K562 (cell line): ENCODE measurements around the gene FMNL1. TPM values are rescaled to one million over a fixed set of nuclear protein-coding genes. Genes with fewer than 3 reads are reported as not detected.

ENCODE experiments used
- ATAC-seq: fragments of 200-7000 bp; cut with Tn5 transposase; 3 replicates; pipeline ENCODE4 v1.9.1; 2020; ENCODE audit warnings: moderate library complexity
- BruUV-seq: library from RNA; stranded (reverse); fragments of 400-500 nt; replicated peaks from 2 replicates; lab custom pipeline; 2021; lab: Mats Ljungman, UMichigan
- CTCF ChIA-PET: fragments of 300-600 bp; formaldehyde crosslinking; extraction: SDS; loops from one replicate; lab custom pipeline; 2021; ENCODE audit warnings: low intra/inter-chr PET ratio; lab: Yijun Ruan, JAX
- POLR2A ChIA-PET: fragments of 300-600, 350-650 bp; sonication (Branson Sonifier 250); formaldehyde crosslinking; extraction: SDS; loops from one replicate; lab custom pipeline; 2021; ENCODE audit warnings: antibody characterized with exemption, inconsistent platforms; lab: Yijun Ruan, JAX
- DNase-seq, 4 experiments: peaks; one replicate each; pipeline versions ENCODE4 v3.0.0 to v3.0.0-alpha.2; 2011 to 2018; ENCODE audit warnings: low spot score in 3 of 4, mixed read lengths in 3 of 4; ENCODE audit errors: extremely low read depth in 1 of 4
- FAIRE-seq: peaks from 2 replicates; lab custom pipeline; 2011; peaks lifted over from hg19 to GRCh38; lab: Jason Lieb, UNC
- H2AFZ ChIP-seq: 2 replicates; pipeline ENCODE4 v1.6.0; 2011; ENCODE audit warnings: low read depth, low read length, control low read depth, inconsistent platforms
- H3K27ac ChIP-seq: fragments of 200-600 bp; 3 replicates; pipeline ENCODE4 v1.8.0; 2011; ENCODE audit warnings: low read depth, mild to moderate bottlenecking, control low read depth, inconsistent platforms, low read length, moderate library complexity, mixed read lengths; ENCODE audit errors: extremely low read depth
- H3K27me3 ChIP-seq, 2 experiments: fragments of 300-600 bp in 1 of 2; 2 replicates in 1 of 2; 3 replicates in 1 of 2; pipeline versions ENCODE4 v1.6.0 to v1.8.0; 2011; ENCODE audit warnings: inconsistent platforms in 2 of 2, low read length in 2 of 2, mild to moderate bottlenecking in 1 of 2, mixed read lengths in 1 of 2, moderate library complexity in 1 of 2; ENCODE audit not compliant: control insufficient read depth in 2 of 2, insufficient read depth in 2 of 2
- H3K36me3 ChIP-seq: fragments of 300-600 bp; 3 replicates; pipeline ENCODE4 v1.8.0; 2011; ENCODE audit warnings: mild to moderate bottlenecking, low read length, inconsistent platforms; ENCODE audit not compliant: control insufficient read depth, insufficient read depth
- H3K4me1 ChIP-seq, 2 experiments: fragments of 200-600 bp in 1 of 2; replicated peaks in 1 of 2; 2 replicates in 1 of 2; 3 replicates in 1 of 2; pipeline versions ENCODE4 v1.5.1 to v1.8.0; 2011; ENCODE audit warnings: inconsistent platforms in 2 of 2, low read length in 2 of 2, mild to moderate bottlenecking in 1 of 2, mixed read lengths in 1 of 2, moderate library complexity in 1 of 2; ENCODE audit not compliant: control insufficient read depth in 2 of 2, insufficient read depth in 2 of 2
- H3K4me2 ChIP-seq: 2 replicates; pipeline ENCODE4 v1.6.1; 2011; ENCODE audit warnings: low read length, control low read depth, inconsistent platforms, mixed read lengths; ENCODE audit not compliant: insufficient read depth
- H3K4me3 ChIP-seq: fragments of 200-600 bp; sonication (generic), shearing (Covaris generic); 2 replicates; pipeline ENCODE4 v1.5.1; 2016; ENCODE audit warnings: control low read depth, inconsistent platforms
- H3K79me2 ChIP-seq: fragments of 200-600 bp; 3 replicates; pipeline ENCODE4 v1.8.0; 2011; ENCODE audit warnings: low read length, inconsistent platforms; ENCODE audit not compliant: control insufficient read depth, insufficient read depth
- H3K9ac ChIP-seq, 2 experiments: 2 replicates each; pipeline versions ENCODE4 v1.6.0 to v1.6.1; 2011; ENCODE audit warnings: low read depth in 2 of 2, low read length in 2 of 2, control low read depth in 1 of 2, inconsistent platforms in 1 of 2, mild to moderate bottlenecking in 1 of 2, mixed read lengths in 1 of 2; ENCODE audit not compliant: insufficient read depth in 1 of 2
- H3K9me1 ChIP-seq: one replicate; pipeline ENCODE4 v1.6.0; 2011; ENCODE audit warnings: inconsistent platforms, mild to moderate bottlenecking, low read length, moderate library complexity; ENCODE audit not compliant: control insufficient read depth, insufficient read depth
- H3K9me3 ChIP-seq: replicated peaks from 2 replicates; pipeline ENCODE4 v1.5.1; 2011; ENCODE audit warnings: low read depth, low read length, inconsistent platforms; ENCODE audit not compliant: control insufficient read depth, insufficient read depth
- H4K20me1 ChIP-seq: replicated peaks from 2 replicates; pipeline ENCODE4 v1.6.1; 2011; ENCODE audit warnings: low read length, inconsistent platforms, mixed read lengths; ENCODE audit not compliant: control insufficient read depth, insufficient read depth
- BRD9 ChIP-seq: fragments of 450-650 bp; IDR thresholded peaks from 2 replicates; pipeline ENCODE4 v1.6.1; 2018; ENCODE audit warnings: low read depth; ENCODE audit not compliant: partially characterized antibody
- FOXM1 ChIP-seq, 2 experiments: fragments of 450-650 bp in 1 of 2; sonication (generic) in 1 of 2; formaldehyde crosslinking in 1 of 2; IDR thresholded peaks; 2 replicates each; pipeline versions ENCODE4 v1.6.1 to v1.9.0; 2017 to 2022; ENCODE audit warnings: low read depth in 2 of 2, mild to moderate bottlenecking in 2 of 2, missing genetic modification reagents in 1 of 2, moderate library complexity in 1 of 2
- KLF6 ChIP-seq: fragments of 250-450 bp; sonication (Bioruptor Pico); IDR thresholded peaks from 2 replicates; pipeline ENCODE4 v1.4.0; 2020; ENCODE audit warnings: mild to moderate bottlenecking, moderate library complexity, borderline replicate concordance
- MYC ChIP-seq, 2 experiments: fragments of 250-450 bp in 1 of 2; sonication (Bioruptor Pico) in 1 of 2; IDR thresholded peaks; 2 replicates each; pipeline versions ENCODE4 v1.5.1 to v1.6.1; 2012 to 2021; ENCODE audit warnings: low read depth in 2 of 2, borderline replicate concordance in 1 of 2, improper control_type of control experiment in 1 of 2, low read length in 1 of 2, mild to moderate bottlenecking in 1 of 2, moderate library complexity in 1 of 2
- NFRKB ChIP-seq: fragments of 450-650 bp; IDR thresholded peaks from 2 replicates; pipeline ENCODE4 v1.6.1; 2016; ENCODE audit warnings: low read depth
- POLR2G ChIP-seq: fragments of 200-400 bp; formaldehyde crosslinking; IDR thresholded peaks from 2 replicates; pipeline ENCODE4 v1.6.1; 2017; ENCODE audit warnings: low read depth, mild to moderate bottlenecking, antibody characterized with exemption, low read length, moderate library complexity
- POLR3A ChIP-seq: IDR thresholded peaks from 2 replicates; pipeline ENCODE4 v1.6.1; 2011; ENCODE audit warnings: borderline replicate concordance, mild to moderate bottlenecking, moderate library complexity; ENCODE audit not compliant: insufficient read length, insufficient read depth; ENCODE audit errors: extremely low read depth
- PRDM10 ChIP-seq: fragments of 450-650 bp; IDR thresholded peaks from 2 replicates; pipeline ENCODE4 v1.6.1; 2018; ENCODE audit not compliant: partially characterized antibody
- SREBF1 ChIP-seq: fragments of 150-350 bp; IDR thresholded peaks from 2 replicates; pipeline ENCODE4 v1.6.1; 2014; ENCODE audit warnings: antibody characterized with exemption, low read depth, low read length, borderline replicate concordance
- SRSF7 ChIP-seq: fragments of 200-400 bp; formaldehyde crosslinking; optimal IDR thresholded peaks from 2 replicates; pipeline ENCODE3; 2017; ENCODE audit warnings: mild to moderate bottlenecking, low read depth, low read length
- TCFL5 ChIP-seq: fragments of 250-450 bp; sonication (Bioruptor Pico); conservative IDR thresholded peaks from 2 replicates; pipeline ENCODE4 v1.6.1; 2021; ENCODE audit warnings: mild to moderate bottlenecking, moderate library complexity, matching md5 sums
- ZNF134 ChIP-seq: fragments of 250-450 bp; sonication (Bioruptor Pico); conservative IDR thresholded peaks from 2 replicates; pipeline ENCODE4 v1.4.0; 2020
- WGBS: fragments of 100-300 bp; shearing (Covaris generic); methylation state at CpG from one replicate; pipeline ENCODE4 v1.1.6; 2016; ENCODE audit warnings: low coverage, mixed read lengths; ENCODE audit not compliant: insufficient coverage; ENCODE audit errors: missing lambda C conversion rate; 5-methylcytosine and 5-hydroxymethylcytosine counted together
- in situ Hi-C: fragments of 300-500 bp; cut with MboI; formaldehyde crosslinking; loops from 4 replicates; pipeline ENCODE4 v1.15.0; 2018; ENCODE audit warnings: inconsistent platforms, mixed read lengths
- intact Hi-C: fragments of 100-400 bp; cut with micrococcal nuclease; formaldehyde crosslinking; loops from 2 replicates; pipeline ENCODE4 v1.14.2; 2022
- polyA plus RNA-seq, 8 experiments: library from polyadenylated mRNA; depleted of rRNA in 4 of 8; stranded (reverse) in 5 of 8; unstranded in 3 of 8; fragments of >200 nt; fragmentation: Nextera tagmentation in 2 of 8; fragmentation: Illumina TruSeq in 1 of 8; extraction: Ambion mirVana in 2 of 8; extraction: Trizol in 1 of 8; gene quantifications; 2 replicates each; pipeline versions ENCODE4 v1.2.1 to v1.2.3, GENCODE V29; 2011 to 2014; ENCODE audit warnings: inconsistent platforms in 1 of 8, missing spikeins in 1 of 8
- total RNA-seq, 7 experiments: library from RNA; depleted of rRNA in 6 of 7; stranded (reverse); fragments of >200 nt in 6 of 7; fragmentation: Illumina TruSeq in 2 of 7; extraction: Trizol in 2 of 7; gene quantifications; 2 replicates each; pipeline versions ENCODE4 v1.2.1 to v1.2.3, GENCODE V29; 2011 to 2021; ENCODE audit warnings: low replicate concordance in 1 of 7

FMNL1 gene
- total and polyA plus RNA-seq, 9 of the 15 experiments (the other 6 are each of a cell fraction or from before 2014, with no cell fraction given): 0.70 to 36.6 (median 7.7) TPM

GRCh38 chr17:45255358-45255757, 33.7 kb downstream of the FMNL1 start:
- ChIA-PET CTCF (no interaction called here), POLR2A (interaction anchor here (0.9 to 2.1 kb wide), 5 partner anchors 10 to 107 kb away, joined by 3 to 5 read pairs (median 5); partner anchors contain the start of gene HEXIM1)
- FAIRE-seq (no peak), DNase-seq (no peak), ATAC-seq (no peak)
- Histone ChIP-seq H3K27ac (no peak overlapping the region), H4K20me1 (no peaks in the 10 kb centered on the region), H3K9ac (peak overlapping the region in 1 of 2 experiments; percentile 62; a peak in 2 of 4 replicates), H3K27me3 (no peaks in the 10 kb centered on the region), H2AFZ (no peak overlapping the region), H3K9me3 (no peaks in the 10 kb centered on the region), H3K9me1 (no peaks in the 10 kb centered on the region), H3K4me1 (peaks cover 43 to 65% of the 10 kb centered on the region in 2 experiments), H3K36me3 (peaks cover 10% of the 10 kb centered on the region; the same call in 2 of the 3 replicates), H3K4me3 (no peak overlapping the region), H3K4me2 (no peak overlapping the region), H3K79me2 (peaks cover 11% of the 10 kb centered on the region; the same call in 2 of the 3 replicates)
- TF ChIP-seq ZNF134 (no peak), BRD9 (no peak), KLF6 (CRISPR knock-in tag) (no peak), POLR3A (no peak), TCFL5 (CRISPR knock-in tag) (no peak), FOXM1 (IDR thresholded peaks at IDR 0.05; ENCODE audit: low read depth) (no peak), FOXM1 (CRISPR knock-in tag; IDR thresholded peaks at IDR 0.05; ENCODE audit: low read depth) (no peak), NFRKB (no peak), SRSF7 (no peak), POLR2G (peak; percentile 26; the same call in 1 of the 2 replicates), MYC (IDR thresholded peaks at IDR 0.05; ENCODE audit: low read depth, low read length) (no peak), MYC (CRISPR knock-in tag; IDR thresholded peaks at IDR 0.05; ENCODE audit: borderline replicate concordance, low read depth) (no peak), PRDM10 (peak; percentile 86), SREBF1 (no peak)
- no TSS peak for BruUV-seq
- 89% methylated on average over 8 of the region's 8 CpGs for WGBS
- in situ Hi-C loops: no loop called here
- intact Hi-C loops: no loop called here
